HPDE6-E6E7 (cell line): ENCODE measurements around the gene ATP2A1.
"Not testable (repeated sequence)": the region's sequence is repeated elsewhere in the genome, so short reads cannot be mapped to it uniquely, and the experiment has no call there.

ENCODE experiments used
- DNase-seq: peaks from one replicate; pipeline ENCODE4 v3.0.0; 2011; ENCODE audit warnings: missing footprints; ENCODE audit errors: extremely low spot score

Gene ATP2A1

DNA sequence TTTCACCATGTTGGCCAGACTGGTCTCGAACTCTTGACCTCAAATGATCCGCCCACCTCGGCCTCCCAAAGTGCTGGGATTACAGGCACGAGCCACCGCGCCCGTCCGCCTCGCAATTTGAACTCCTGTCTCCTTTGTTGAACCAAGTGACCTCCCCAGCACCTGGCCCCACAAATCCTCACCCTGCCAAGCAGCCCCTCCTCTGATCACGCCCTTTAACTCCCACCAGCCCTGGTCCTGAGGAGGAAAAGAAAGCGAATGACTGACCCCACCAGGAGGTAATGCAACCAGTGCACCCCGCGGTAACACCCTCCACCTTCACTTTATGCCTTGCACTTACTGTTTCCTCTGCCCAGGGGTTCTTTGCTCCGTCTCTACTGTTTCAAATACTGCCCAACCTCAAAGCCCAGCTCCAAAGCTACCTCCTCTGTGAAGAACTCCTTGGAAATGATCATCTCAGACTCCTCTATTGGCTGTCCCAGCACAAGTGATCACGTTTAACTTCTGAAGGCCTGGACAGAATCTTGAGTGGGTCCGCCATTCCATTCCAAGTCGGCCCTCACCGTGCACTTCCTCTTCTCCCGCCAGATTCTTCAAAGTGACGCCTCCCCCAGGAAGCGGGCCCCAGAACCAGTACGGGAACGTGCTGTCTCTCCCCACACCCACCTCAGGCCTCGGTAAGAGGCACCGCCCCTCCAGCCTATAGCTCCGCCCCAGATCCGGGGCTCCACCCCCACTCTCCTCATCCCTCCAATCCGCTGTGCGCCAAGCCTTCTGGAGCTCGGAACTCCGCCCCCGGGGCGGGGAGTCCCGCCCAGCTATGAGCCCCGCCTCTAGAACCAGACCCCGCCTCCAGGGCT lies 57.9 kb downstream of the ATP2A1 start:
- no peak for DNase-seq

DNA sequence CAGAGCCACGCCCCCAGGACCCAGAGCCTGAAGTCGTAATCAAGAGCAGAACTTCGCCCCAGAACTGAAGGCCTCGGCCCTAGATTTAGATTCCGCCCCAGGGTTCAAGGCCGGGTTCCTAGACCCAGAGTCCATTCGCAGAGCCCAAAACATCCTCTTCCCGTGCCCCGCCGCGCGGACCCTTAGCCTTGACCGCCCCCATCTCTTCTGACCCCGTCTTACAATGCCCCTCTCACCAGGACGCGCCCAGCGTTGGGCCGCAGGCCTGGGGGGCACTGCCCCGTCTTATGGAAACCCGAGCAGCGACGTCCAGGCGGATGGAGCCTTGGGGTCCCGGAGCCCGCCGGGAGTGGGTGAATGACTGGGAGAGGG lies 58.5 kb downstream of the ATP2A1 start:
- no peak for DNase-seq

DNA sequence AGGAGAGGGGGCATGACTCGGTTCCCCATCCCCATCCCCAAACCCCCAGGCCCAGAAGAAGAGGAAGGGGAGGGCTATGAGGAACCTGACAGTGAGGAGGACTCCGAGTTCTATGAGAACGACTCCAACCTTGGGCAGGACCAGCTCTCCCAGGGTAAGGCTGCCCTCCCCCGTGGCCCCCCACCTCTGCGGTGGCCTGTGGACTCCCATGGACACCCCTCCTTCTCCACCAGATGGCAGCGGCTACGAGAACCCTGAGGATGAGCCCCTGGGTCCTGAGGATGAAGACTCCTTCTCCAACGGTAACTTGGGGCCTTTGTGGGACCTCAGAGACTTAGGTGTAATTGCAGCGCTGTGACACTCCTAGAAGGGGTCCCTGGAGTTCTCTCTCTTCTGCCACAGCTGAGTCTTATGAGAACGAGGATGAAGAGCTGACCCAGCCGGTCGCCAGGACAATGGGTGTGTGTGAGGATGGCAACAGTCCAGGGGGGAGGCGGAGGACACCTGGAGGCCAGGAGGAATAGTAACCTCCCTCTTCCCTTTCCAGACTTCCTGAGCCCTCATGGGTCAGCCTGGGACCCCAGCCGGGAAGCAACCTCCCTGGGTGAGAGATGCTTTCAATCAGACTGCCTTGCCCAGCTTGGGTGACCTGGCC lies 59.1 kb downstream of the ATP2A1 start:
- no peak for DNase-seq

DNA sequence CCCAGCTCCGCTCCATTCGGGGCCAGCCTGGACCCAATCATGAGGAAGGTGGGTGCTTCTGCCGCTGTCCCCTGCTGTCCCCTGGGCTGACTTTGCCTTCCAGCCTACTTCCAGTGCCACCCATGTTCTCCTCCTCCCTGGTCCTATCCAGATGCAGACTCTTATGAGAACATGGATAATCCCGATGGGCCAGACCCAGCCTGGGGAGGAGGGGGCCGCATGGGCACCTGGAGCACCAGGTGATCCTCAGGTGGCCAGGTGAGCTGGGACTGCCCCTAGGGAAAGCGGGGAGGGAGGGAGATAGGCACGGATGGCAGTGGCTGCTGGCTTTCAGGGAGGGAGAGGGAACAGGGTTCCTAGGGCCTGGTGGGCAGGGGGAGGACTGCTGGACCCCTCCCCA lies 60.4 kb downstream of the ATP2A1 start:
- no peak for DNase-seq

DNA sequence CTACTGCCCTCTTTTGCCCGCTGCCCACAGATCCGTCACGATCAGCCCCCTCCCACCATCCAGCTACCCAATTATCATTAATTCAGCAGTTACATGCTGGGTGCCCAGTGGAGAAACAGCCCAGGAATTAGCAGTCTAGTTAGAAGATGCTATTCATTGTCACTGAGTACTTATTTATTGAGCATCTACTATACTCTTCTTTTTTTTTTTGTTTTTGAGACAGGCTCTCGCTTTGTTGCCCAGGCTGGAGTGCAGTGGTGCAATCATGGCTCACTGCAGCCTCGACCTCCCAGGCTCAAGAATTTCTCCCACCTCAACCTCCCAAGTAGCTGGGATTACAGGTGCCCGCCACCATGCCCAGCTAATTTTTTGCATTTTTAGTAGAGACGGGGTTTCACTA lies 61.5 kb downstream of the ATP2A1 start:
- not testable (repeated sequence) for DNase-seq

DNA sequence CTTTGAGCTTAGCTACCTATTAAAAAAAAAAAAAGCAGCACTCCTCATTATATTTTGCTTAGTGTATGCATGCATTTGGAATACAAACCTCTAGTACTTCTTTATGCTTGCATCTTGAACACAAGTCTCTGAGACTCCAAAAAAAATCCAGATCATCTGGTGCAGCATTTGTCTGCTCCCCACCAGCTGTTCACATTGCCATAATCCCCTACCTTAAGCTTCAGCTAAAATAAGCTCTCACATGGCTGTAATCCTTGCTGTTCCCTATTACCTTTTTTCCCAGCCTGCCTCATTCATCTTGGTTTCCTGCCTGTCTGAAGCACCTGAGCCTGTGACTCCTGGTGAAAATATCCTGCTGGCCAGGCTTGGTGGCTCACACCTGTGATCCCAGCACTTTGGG lies 65.0 kb downstream of the ATP2A1 start:
- no peak for DNase-seq

DNA sequence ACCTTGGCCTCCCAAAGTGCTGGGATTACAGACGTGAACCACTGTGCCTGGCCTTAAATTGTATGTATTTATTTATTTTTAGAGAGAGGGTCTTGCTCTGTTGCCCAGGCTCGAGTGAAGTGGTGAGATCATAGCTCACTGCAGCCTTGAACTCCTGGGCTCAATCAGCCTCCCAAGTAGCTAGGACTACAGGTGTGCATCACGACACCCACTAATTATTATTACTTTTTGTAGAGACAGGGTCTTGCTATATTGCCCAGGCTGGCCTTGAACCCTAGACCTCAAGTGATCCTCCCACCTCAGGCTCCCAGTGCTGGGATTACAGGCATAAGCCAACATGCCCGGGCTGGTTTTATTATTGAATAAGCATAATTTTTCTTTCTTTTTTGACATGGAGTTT lies 68.4 kb downstream of the ATP2A1 start:
- DNase-seq: no peak

DNA sequence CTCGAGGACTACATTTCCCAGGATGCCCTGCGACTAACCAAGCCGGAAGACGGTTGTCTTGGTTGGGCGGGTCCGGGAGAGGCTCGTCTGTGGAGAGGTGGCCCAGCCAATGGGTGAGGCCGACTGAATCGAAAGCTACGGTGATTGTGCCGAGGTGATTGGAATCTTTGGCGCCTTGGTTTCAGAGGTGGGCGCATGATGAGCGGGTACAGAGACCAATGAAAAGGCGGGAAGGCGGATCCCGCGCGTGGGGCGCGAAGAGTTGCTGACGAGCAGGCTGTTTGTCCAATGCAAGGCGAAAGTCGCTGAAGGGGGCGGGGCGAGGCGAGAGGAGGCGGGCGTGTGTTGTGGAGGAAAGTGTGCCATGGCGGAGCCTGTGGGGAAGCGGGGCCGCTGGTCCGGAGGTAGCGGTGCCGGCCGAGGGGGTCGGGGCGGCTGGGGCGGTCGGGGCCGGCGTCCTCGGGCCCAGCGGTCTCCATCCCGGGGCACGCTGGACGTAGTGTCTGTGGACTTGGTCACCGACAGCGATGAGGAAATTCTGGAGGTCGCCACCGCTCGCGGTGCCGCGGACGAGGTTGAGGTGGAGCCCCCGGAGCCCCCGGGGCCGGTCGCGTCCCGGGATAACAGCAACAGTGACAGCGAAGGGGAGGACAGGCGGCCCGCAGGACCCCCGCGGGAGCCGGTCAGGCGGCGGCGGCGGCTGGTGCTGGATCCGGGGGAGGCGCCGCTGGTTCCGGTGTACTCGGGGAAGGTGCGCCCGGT lies 72.5 kb downstream of the ATP2A1 start, which contains the start of gene NFATC2IP:
Gene NFATC2IP, plus strand, starts transcription at position 290 of the 762 bp plus-strand sequence. Its CDS starts 75 bp downstream, at position 365.
- DNase-seq: peak; percentile 99

DNA sequence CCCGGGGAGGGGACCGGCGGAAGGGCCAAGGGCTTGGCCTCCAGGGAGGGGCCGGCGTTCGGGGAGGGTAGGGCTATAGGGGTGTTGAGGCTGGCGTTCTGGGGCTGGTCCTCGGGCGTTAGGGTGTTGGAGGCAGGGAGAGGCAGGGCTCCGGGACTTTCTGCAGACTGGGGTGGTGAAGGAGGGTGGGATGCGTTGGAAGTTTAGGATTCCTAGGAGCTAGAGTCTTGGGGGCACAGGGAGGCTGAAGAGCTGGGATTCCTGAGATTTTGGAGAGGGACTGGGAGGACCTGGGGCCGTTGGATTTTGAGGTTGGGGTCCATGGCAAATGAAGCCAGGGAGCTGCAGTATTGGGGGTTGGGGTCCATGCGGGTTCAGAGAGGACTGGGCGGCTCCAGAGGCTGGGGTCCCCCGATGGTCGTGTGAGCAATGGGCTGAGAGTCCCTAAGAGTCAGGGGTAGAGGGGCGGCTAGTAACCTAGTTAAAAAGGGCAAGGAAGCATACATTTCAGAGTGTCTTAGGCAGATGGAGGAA lies 73.2 kb downstream of the ATP2A1 start:
- peak; percentile 40 for DNase-seq
